Measurements from ENCODE around the gene DNHD1.

Gene DNHD1

GRCh38 chr11:6486938-6487337, 10.1 kb upstream of the DNHD1 start:
- Histone ChIP-seq H4K20me1 (ENCODE audit: insufficient read depth) (no peaks in the 10 kb centered on the region; the same call in 1 of the 2 replicates), H3K4me3 (IDR thresholded peaks at IDR 0.05; ENCODE audit: insufficient read depth, low read depth, low read length) (no peak overlapping the region), H3K4me1 (ENCODE audit: low read depth, poor library complexity, severe bottlenecking) (peaks cover 12% of the 10 kb centered on the region), H3K27me3 (ENCODE audit: insufficient read depth, low read depth) (no peaks in the 10 kb centered on the region), H2AFZ (ENCODE audit: low read depth) (no peak overlapping the region), H3K4me2 (no peak overlapping the region), H3K36me3 (ENCODE audit: insufficient read depth) (0 out of 2 replicates have a peak, but pooled peaks cover 5% of the 10 kb centered on the region), H3K9ac (no peak overlapping the region), H3K79me2 (ENCODE audit: insufficient read depth, low read depth) (peaks cover 19% of the 10 kb centered on the region), H3K27ac (no peak overlapping the region)
- no peak for TF ChIP-seq CTCF (conservative IDR thresholded peaks at IDR 0.05; ENCODE audit: low read depth, low read length)

- no peaks in the 10 kb centered on the region for H3K27me3 ChIP-seq (ENCODE audit: insufficient read depth, low read depth)
- H3K36me3 ChIP-seq (ENCODE audit: insufficient read depth): 0 out of 2 replicates have a peak, but pooled peaks cover under 1% of the 10 kb centered on the region
- H3K9ac ChIP-seq: no peak overlapping the region
- H3K4me1 ChIP-seq (ENCODE audit: low read depth, poor library complexity, severe bottlenecking): peaks cover 3% of the 10 kb centered on the region
- no peaks in the 10 kb centered on the region; the same call in 1 of the 2 replicates for H4K20me1 ChIP-seq (ENCODE audit: insufficient read depth)
- no peak overlapping the region for H2AFZ ChIP-seq (ENCODE audit: low read depth)
- peaks cover 5% of the 10 kb centered on the region; the same call in 1 of the 2 replicates for H3K79me2 ChIP-seq (ENCODE audit: insufficient read depth, low read depth)
- no peak overlapping the region for H3K27ac ChIP-seq
- no peak for TF ChIP-seq CTCF (conservative IDR thresholded peaks at IDR 0.05; ENCODE audit: low read depth, low read length)
- H3K4me2 ChIP-seq: no peak overlapping the region
- no peak overlapping the region for H3K4me3 ChIP-seq (IDR thresholded peaks at IDR 0.05; ENCODE audit: insufficient read depth, low read depth, low read length)
These were observed 8.7 kb upstream of the DNHD1 start for GRCh38 chr11:6488342-6488741.

DNA sequence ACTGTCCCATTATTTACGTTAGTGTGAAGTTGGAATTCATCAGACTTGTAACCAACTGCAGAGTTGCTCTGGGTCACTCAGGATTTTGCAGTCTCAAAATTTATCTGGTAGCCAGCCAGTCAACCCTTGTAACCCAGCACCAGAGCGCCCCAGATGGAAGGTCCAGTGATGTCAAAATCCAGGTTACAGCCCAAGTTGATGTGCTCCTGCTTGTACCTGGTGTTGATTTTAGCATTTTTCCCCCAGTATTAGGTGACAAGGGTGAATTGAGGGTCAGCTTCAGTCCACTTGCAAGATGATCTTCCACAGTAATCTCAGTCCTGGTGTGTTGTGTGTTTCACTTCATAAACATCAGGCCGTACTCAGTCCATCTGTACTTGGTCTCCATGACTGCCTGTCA, 8.3 kb upstream of the DNHD1 start:
- H3K4me3 ChIP-seq (IDR thresholded peaks at IDR 0.05; ENCODE audit: insufficient read depth, low read depth, low read length): no peak overlapping the region
- no peaks in the 10 kb centered on the region for H3K4me1 ChIP-seq (ENCODE audit: low read depth, poor library complexity, severe bottlenecking)
- no peak overlapping the region for H3K4me2 ChIP-seq
- no peak for TF ChIP-seq CTCF (conservative IDR thresholded peaks at IDR 0.05; ENCODE audit: low read depth, low read length)
- no peak overlapping the region for H3K9ac ChIP-seq
- no peaks in the 10 kb centered on the region for H3K79me2 ChIP-seq (ENCODE audit: insufficient read depth, low read depth)
- no peaks in the 10 kb centered on the region for H3K27me3 ChIP-seq (ENCODE audit: insufficient read depth, low read depth)
- H2AFZ ChIP-seq (ENCODE audit: low read depth): no peak overlapping the region
- H4K20me1 ChIP-seq (ENCODE audit: insufficient read depth): no peaks in the 10 kb centered on the region; the same call in 1 of the 2 replicates
- H3K36me3 ChIP-seq (ENCODE audit: insufficient read depth): no peaks in the 10 kb centered on the region
- H3K27ac ChIP-seq: no peak overlapping the region

GRCh38 chr11:6489306-6489705, 7.8 kb upstream of the DNHD1 start:
- no peaks in the 10 kb centered on the region for H3K79me2 ChIP-seq (ENCODE audit: insufficient read depth, low read depth)
- no peaks in the 10 kb centered on the region for H3K27me3 ChIP-seq (ENCODE audit: insufficient read depth, low read depth)
- H3K4me1 ChIP-seq (ENCODE audit: low read depth, poor library complexity, severe bottlenecking): no peaks in the 10 kb centered on the region
- H3K27ac ChIP-seq: no peak overlapping the region
- H3K4me2 ChIP-seq: no peak overlapping the region
- H2AFZ ChIP-seq (ENCODE audit: low read depth): no peak overlapping the region
- H3K36me3 ChIP-seq (ENCODE audit: insufficient read depth): no peaks in the 10 kb centered on the region
- H3K9ac ChIP-seq: no peak overlapping the region
- no peak overlapping the region for H3K4me3 ChIP-seq (IDR thresholded peaks at IDR 0.05; ENCODE audit: insufficient read depth, low read depth, low read length)
- no peaks in the 10 kb centered on the region; the same call in 1 of the 2 replicates for H4K20me1 ChIP-seq (ENCODE audit: insufficient read depth)
- no peak for TF ChIP-seq CTCF (conservative IDR thresholded peaks at IDR 0.05; ENCODE audit: low read depth, low read length)
